HG02588 (cell line): ENCODE measurements around the gene ID2.

Experiments
- ATAC-seq: cut with Tn5 transposase; IDR thresholded peaks from one replicate; pipeline ENCODE4 v1.9.1; 2021; ENCODE audit warnings: mild to moderate bottlenecking, moderate library complexity; ENCODE audit not compliant: unreplicated experiment

The ID2 gene

GRCh38 chr2:8647462-8647857 lies 34.4 kb upstream of the ID2 start:
- no peak for ATAC-seq

- no peak for ATAC-seq
Measured at GRCh38 chr2:8648441-8649213, 33.2 kb upstream of the ID2 start.

GRCh38 chr2:8649718-8650117 lies 32.1 kb upstream of the ID2 start:
- no peak for ATAC-seq

- ATAC-seq = no peak
Measured at GRCh38 chr2:8650256-8650655, 31.6 kb upstream of the ID2 start.

GRCh38 chr2:8652774-8653426 lies 29.0 kb upstream of the ID2 start:
- no peak for ATAC-seq

GRCh38 chr2:8653485-8653884 lies 28.4 kb upstream of the ID2 start:
- ATAC-seq = no peak

- no peak for ATAC-seq
Measured at GRCh38 chr2:8654041-8654440, 27.8 kb upstream of the ID2 start.

GRCh38 chr2:8654483-8654882 lies 27.4 kb upstream of the ID2 start:
- ATAC-seq = no peak

GRCh38 chr2:8656160-8656641 lies 25.7 kb upstream of the ID2 start:
- ATAC-seq = no peak

GRCh38 chr2:8656811-8657210 lies 25.0 kb upstream of the ID2 start:
- no peak for ATAC-seq

GRCh38 chr2:8657423-8658062 lies 24.3 kb upstream of the ID2 start:
- ATAC-seq = peak; percentile 71

- no peak for ATAC-seq
Measured at GRCh38 chr2:8658064-8658862, 23.6 kb upstream of the ID2 start.

GRCh38 chr2:8659092-8659734 lies 22.6 kb upstream of the ID2 start:
- ATAC-seq = no peak

- no peak for ATAC-seq
Measured at GRCh38 chr2:8659735-8660492, 21.9 kb upstream of the ID2 start.

GRCh38 chr2:8661235-8661634 lies 20.6 kb upstream of the ID2 start:
- no peak for ATAC-seq

GRCh38 chr2:8661736-8662135 lies 20.1 kb upstream of the ID2 start:
- ATAC-seq = no peak

- ATAC-seq = no peak
Measured at GRCh38 chr2:8662239-8662879, 19.5 kb upstream of the ID2 start.

- no peak for ATAC-seq
Measured at GRCh38 chr2:8663997-8664396, 17.9 kb upstream of the ID2 start.

- ATAC-seq = no peak
Measured at GRCh38 chr2:8666581-8666980, 15.3 kb upstream of the ID2 start.
